Measurements from ENCODE around the gene PTPRN2. TPM values are rescaled to one million over a fixed set of nuclear protein-coding genes. Genes with fewer than 3 reads are reported as not detected.

PTPRN2 gene
- total RNA-seq, 1 experiment from 2014 or later, result 2.1 TPM

DNA sequence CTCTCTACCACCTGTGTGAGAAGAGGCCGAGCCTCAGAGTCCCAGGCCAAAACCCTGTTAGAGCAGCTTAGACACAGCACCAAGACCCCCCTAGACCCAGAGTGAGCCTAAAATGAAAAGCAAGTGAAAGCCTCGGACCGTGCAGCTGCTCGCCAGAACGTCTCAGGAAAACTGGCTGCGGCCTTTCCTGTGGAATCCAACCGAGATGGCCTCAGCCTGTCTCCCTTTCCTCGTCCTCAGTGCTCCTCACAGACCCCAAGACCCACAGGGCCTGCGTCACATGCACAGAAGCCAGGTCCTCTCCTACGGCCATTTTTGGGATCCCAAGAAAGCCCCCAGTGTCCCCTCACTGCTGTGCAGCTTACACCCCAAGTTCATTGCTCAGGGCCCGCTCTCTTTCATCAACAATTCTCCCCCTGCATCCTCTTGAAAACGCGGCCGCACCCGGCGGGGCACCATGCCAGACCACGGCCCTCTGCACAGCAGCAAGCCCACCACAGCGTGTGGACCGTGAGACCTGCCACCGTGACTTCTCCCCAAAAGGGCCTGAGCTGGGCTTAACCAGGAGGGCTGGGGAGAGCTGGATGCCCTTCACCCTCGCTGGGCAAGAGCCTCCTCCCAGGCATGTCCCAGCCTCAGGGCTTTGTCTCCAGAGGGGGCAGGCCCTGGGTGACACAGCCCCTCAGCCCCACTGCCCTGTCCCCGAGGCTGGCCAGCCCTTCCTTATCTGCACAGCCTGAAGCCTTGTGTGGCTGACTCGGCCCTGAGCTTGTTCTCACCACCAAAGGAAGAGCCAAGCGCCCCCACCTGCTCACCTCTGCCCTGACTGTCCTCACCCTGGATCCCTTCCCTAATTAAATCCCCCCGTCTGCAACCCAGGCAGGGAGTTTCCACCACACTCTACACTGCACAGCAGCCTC, 142.9 kb downstream of the PTPRN2 start (continued):
- no peak for TF ChIP-seq ZBTB33 (IDR thresholded peaks at IDR 0.05; ENCODE audit: extremely low read depth, insufficient replicate concordance, low read length)
- TF ChIP-seq, protein P1, sequence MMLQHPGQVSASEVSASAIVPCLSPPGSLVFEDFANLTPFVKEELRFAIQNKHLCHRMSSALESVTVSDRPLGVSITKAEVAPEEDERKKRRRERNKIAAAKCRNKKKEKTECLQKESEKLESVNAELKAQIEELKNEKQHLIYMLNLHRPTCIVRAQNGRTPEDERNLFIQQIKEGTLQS (IDR thresholded peaks at IDR 0.05), result no peak

- POLR2A ChIA-PET, result no interaction called here
- H3K9ac ChIP-seq (ENCODE audit: low read length), result no peak overlapping the region
- no peak overlapping the region for H3K4me3 ChIP-seq (replicated peaks in 1 of 2; ENCODE audit: low read depth in 1 of 2, low read length in 2 of 2)
- no peak overlapping the region for H3K27ac ChIP-seq (ENCODE audit: low read depth, low read length)
- CTCF ChIA-PET, result no interaction called here
- H3K9me3 ChIP-seq (ENCODE audit: control insufficient read depth in 1 of 2, insufficient read depth in 1 of 2, low read depth in 1 of 2, low read length in 2 of 2), result peaks cover 0 to 4% of the 10 kb centered on the region in 2 experiments; a peak in 1 of 4 replicates
- ATAC-seq (no peak), DNase-seq (ENCODE audit: low read depth, low spot score) (no peak)
- no peak overlapping the region for H3K4me2 ChIP-seq (ENCODE audit: low read length)
- H2AFZ ChIP-seq (ENCODE audit: low read depth, low read length, poor library complexity, severe bottlenecking), result no peak overlapping the region
- H3K79me2 ChIP-seq (ENCODE audit: insufficient read depth, low read length), result no peaks in the 10 kb centered on the region
- no peaks in the 10 kb centered on the region for H3K9me2 ChIP-seq (ENCODE audit: insufficient read depth)
- RAD21 ChIA-PET (ENCODE audit: low non-redundant PET in 1 of 2, low total read pairs in 2 of 2, uncharacterized antibody in 2 of 2, unreplicated experiment in 2 of 2), result no interaction called here
- H3K4me1 ChIP-seq (ENCODE audit: control insufficient read depth in 1 of 2, insufficient read depth in 2 of 2, low read length in 2 of 2), result no peaks in the 10 kb centered on the region
- intact Hi-C loops (cut with micrococcal nuclease), result loop anchor here (2.0 kb wide), 3 partner anchors 129 to 533 kb away; no protein-coding TSS in a partner anchor
- no peaks in the 10 kb centered on the region; the same call in 1 of the 2 replicates for H3K27me3 ChIP-seq (ENCODE audit: insufficient read depth, low read length)
- no peaks in the 10 kb centered on the region for H4K20me1 ChIP-seq (ENCODE audit: insufficient read depth)
- H3K36me3 ChIP-seq (ENCODE audit: control insufficient read depth in 1 of 2, insufficient read depth in 2 of 2, low read length in 2 of 2), result no peaks in the 10 kb centered on the region
- no TSS peak for BruUV-seq (replicated peaks)
- TF ChIP-seq ZFX (IDR thresholded peaks at IDR 0.05) (no peak), SIN3A (IDR thresholded peaks at IDR 0.05; ENCODE audit: low read depth) (no peak), MAX (IDR thresholded peaks at IDR 0.05) (no peak), ZNF274 (IDR thresholded peaks at IDR 0.05; ENCODE audit: low read depth, low read length) (no peak), ELF1 (IDR thresholded peaks at IDR 0.05; ENCODE audit: borderline replicate concordance, low read depth) (no peak), JUND (IDR thresholded peaks at IDR 0.05) (no peak), POLR2AphosphoS5 (IDR thresholded peaks at IDR 0.05; ENCODE audit: low read depth, low read length) (no peak), FOSL1 (IDR thresholded peaks at IDR 0.05; ENCODE audit: low read depth) (no peak), CBX3 (IDR thresholded peaks at IDR 0.05; ENCODE audit: low read depth) (no peak), EZH2phosphoT487 (IDR thresholded peaks at IDR 0.05; ENCODE audit: borderline replicate concordance) (no peak), SP1 (IDR thresholded peaks at IDR 0.05; ENCODE audit: low read depth) (no peak), SRF (IDR thresholded peaks at IDR 0.05; ENCODE audit: low read depth) (no peak), REST (IDR thresholded peaks at IDR 0.05; ENCODE audit: low read depth) (no peak)
Observed at GRCh38 chr7:158443688-158444483, 143.7 kb downstream of the PTPRN2 start.
